SIG-M5 treated with dmso at 0.1 percent for 504 hours (cell line): ENCODE data around the gene GALNT7.
A peak's percentile ranks its signal among the peaks of the same experiment; 100 is the strongest.
"Not testable (repeated sequence)": the region's sequence is repeated elsewhere in the genome, so short reads cannot be mapped to it uniquely, and the experiment has no call there.

Experiments used
- DNase-seq: peaks from one replicate; lab custom pipeline; 2025; ENCODE audit not compliant: unreplicated experiment; lab: John Stamatoyannopoulos, UW

The GALNT7 gene

GRCh38 chr4:173166491-173166890, 2.1 kb upstream of the GALNT7 start:
- DNase-seq = no peak

DNA sequence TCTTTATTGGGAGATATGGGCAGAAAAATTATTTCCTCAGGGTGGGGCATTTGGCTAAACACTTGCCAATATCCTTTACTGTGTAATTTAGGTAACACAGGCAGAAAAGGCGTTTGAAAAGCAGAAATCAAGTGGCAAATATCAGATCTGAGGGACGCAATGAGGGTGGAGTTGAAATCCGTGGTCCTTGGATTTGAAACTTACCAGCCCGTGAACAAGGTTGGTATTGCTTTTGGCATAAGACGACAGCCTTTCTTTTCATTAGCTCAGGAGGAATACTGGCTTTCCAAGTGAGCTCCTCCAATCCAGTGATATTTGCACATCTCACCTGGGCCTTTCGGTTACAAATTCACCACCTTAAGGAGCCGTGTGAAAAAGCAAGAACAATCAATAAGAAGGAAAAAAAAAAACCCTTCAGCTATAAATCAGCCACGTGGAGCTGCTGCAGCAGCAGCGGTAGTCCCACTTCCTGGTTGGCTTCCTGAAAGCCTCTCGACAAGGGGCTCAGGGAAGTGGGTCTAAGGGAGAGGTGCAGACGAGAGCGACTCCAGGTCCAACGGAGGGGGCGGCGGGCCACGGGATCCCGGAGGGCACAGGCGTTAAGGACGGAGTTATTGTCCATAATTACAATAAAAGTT, 734 bp upstream of the GALNT7 start:
- peak; percentile 59 for DNase-seq

DNA sequence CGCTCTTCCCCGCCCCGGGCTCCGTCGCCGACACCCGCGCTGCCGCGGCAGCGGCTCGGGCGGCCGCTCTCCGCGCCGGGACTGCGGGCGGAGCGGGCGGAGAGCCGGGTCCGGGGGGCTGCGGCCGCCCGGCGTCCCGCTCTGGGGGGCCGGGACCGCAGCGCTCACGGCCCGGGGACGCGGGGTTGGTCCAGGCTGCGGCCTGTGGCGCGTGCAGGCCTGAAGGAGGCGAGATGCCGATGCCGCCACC, 492 bp downstream of the GALNT7 start:
- DNase-seq = no peak

GRCh38 chr4:173169428-173170181, 994 bp downstream of the GALNT7 start:
- DNase-seq = peak; percentile 74

GRCh38 chr4:173170182-173170778, 1.7 kb downstream of the GALNT7 start:
- DNase-seq = no peak

DNA sequence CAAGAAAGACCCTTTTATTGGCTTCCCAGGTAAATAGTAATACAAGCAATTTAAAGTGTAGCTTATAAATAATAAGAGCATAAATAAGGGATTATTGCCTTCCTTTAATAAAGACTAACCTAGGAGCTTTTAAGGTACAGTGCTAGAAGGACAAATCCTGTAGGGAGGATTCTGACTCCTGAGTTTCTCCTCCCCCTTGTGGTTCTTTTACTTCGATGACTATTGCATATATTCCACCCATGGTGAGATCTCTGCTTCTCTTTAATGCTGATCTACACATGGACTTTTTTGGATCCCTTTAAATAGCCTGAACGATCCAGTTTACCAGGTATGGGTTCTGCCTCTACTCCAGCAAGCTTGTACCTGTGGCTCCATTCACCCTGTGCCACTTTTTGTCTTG, 2.5 kb downstream of the GALNT7 start:
- DNase-seq = peak; percentile 62

GRCh38 chr4:173171987-173172386, 3.4 kb downstream of the GALNT7 start:
- DNase-seq = no peak

DNA sequence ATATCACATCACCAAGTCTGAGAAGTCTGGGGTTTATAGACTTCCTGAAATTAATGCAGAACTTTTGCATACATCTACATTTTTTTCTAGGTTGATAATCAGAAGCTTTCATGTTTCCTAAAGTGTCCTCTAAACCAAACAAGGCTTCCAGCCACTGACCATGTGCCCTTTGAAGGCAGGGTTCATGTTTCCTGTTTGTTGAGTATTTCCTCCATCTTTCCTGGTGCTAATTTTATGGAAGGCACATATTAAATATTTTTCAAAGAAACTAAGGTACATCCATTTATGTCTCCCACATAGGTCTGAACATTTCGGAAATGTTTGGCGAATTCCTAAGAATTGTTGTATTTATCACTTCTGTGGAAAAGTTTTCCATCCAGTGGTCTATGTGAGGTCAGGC, 5.6 kb downstream of the GALNT7 start:
- no peak for DNase-seq

- peak; percentile 67 for DNase-seq
Measured at GRCh38 chr4:173174594-173175012, 6.0 kb downstream of the GALNT7 start.

GRCh38 chr4:173176010-173176409, 7.4 kb downstream of the GALNT7 start:
- no peak for DNase-seq

DNA sequence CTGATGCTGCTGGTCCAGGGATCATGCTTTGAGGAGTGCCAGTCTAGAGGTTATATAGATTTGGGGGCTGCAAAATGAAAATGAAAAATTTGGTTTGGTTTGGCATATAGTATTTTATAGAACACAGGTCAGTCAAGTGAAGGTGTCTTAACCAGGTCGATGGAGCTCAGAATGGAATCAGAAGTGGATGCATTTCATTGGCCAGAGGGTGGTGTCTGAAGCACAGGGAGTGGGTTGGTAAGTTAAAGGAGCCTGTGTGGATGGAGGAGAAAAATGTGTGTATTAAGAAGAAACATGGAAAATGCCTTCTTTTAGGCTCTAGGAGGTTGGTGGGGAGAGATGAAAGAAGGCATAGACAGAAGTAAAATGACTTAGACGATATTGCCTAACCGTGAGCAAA, 8.6 kb downstream of the GALNT7 start:
- DNase-seq = no peak

- no peak for DNase-seq
Measured at GRCh38 chr4:173178144-173178543, 9.5 kb downstream of the GALNT7 start.

DNA sequence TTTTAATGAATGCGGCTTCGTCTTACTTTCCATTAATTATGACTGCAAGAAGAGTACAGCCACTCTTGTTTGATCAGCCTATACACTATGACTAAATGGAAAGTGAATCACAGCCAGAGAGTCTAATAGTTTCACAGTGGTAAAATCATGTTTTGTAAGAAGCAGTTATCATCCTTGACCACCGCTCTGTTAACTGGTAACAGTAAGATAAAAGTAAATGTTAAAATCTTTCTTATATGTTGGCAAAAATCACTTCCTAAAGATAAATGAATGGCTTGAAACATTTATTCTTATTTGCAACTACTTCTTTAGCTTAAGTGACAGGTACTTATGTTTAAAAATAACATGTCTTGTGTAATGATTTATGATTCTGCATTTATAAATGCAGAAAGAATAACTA, 13.2 kb downstream of the GALNT7 start:
- DNase-seq = no peak

GRCh38 chr4:173182403-173182802, 13.8 kb downstream of the GALNT7 start:
- no peak for DNase-seq

- DNase-seq = not testable (repeated sequence)
Measured at GRCh38 chr4:173183659-173184247, 15.1 kb downstream of the GALNT7 start.

GRCh38 chr4:173185847-173186510, 17.4 kb downstream of the GALNT7 start:
- DNase-seq = no peak

GRCh38 chr4:173187732-173188131, 19.1 kb downstream of the GALNT7 start:
- DNase-seq = no peak

- DNase-seq = no peak
Measured at GRCh38 chr4:173188648-173189047, 20.0 kb downstream of the GALNT7 start.

GRCh38 chr4:173189117-173189693, 20.6 kb downstream of the GALNT7 start:
- DNase-seq = no peak

DNA sequence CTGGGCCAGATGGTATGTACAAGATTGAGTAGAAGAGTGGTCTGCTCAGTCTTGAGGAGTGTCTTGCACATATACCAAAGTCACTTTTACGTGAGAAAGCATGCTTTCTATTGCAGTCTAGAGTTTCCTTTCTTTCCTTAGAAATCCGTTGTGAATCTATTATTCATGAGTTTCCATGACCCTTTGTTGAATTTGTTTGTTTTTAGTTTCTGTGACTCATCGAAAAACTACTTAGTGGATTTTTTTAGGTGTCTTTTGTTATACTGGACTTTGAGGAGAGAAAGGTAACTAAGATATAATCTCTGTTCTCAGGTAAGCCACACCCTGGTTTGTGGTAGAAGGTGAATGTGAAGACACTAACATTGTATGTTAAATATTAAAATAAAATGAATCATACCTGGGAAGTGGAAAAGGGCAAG, 23.0 kb downstream of the GALNT7 start:
- peak; percentile 67 for DNase-seq
